M059J (cell line): ENCODE results near the gene TXLNB. TPM values are rescaled to one million over a fixed set of nuclear protein-coding genes. Genes with fewer than 3 reads are reported as not detected.
"Not testable (repeated sequence)": the region's sequence is repeated elsewhere in the genome, so short reads cannot be mapped to it uniquely, and the experiment has no call there.

Source experiments
- DNase-seq: peaks from one replicate; pipeline ENCODE4 v3.0.0-alpha.2; 2012; ENCODE audit warnings: low read depth
- total RNA-seq: library from RNA; depleted of rRNA; stranded (reverse); fragments of >200 nt; shearing (Covaris generic); gene quantifications from 2 replicates; pipeline ENCODE4 v1.2.3, GENCODE V29; 2014

TXLNB gene
- total RNA-seq, 1 experiment from 2014 or later: 0.17 TPM

DNA sequence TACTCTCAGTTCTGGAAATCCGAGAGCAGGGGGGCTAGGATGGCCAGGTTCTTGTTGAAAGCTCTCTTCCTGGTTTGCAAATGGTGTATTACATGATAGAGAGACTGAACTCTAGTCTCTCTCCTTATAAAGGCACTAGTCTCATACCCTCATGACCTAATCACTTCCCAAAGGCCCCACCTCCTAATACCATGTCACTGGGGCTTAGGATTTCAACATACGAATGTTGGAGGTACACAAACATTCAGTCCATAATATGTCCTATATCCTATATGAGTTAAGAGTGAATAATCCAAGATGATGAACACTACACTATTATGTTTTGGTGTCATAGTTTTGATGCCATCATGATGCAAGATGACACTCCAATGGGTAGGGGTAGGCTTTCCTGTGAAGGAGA, 20.0 kb upstream of the TXLNB start:
- no peak for DNase-seq

DNA sequence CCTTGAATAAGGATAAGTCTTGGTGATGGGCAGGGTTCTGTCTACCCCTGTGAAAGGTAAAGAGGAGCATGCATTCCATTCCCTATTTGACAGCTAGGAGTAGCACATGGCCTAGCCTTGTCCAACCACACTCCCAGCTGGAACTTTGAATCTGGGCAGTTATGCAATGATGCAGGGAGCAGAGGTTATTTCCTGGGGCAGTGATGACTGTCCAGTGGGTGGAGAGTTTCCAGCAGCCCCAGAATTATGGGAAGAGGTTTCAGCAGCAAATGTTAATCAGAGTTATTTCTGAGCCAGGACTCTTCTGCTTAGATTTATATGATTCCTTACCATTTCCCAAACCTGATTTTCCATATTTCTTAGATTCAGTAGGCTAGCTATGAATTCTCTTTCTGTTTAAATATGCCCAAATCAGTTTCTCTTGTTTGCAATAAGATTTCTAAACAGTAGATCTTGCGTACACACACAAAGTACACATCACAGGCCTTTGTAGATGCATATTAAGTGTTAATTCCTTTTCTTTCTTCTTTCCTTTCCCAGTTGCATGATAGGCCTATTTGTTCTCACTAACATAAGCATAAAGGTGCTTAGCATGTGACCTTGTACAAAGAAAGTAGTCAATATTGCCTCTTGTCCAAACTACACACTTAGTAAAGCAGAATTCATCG, 17.3 kb upstream of the TXLNB start:
- DNase-seq: peak; percentile 79

DNA sequence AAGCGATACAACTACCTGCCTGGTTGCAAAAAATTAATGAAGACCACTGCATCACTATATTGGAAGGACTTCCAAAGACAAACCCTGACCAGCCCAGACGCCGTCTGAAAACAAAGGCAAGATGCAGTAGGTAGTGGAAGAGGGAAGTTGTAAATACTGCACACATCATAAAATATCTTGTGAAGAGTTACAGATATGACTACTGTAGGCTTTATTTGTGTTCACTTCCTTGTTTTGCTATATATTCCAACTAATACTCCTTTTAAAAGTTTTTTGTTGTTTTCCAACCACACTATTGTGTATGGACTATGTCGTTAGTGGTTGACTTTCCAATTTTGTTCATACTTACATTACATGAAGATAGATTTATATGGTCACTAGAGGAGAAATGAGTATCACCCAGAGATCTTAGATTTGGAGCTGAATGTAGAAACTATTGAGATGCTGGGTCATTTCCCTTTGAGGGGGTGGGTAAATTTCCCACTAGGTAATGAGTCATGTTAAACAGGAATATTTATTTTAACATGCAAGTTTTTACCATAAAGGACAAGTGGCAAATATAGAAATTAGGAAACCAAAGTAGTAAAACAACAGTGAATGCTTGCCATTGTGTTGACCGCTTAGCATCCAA, 16.6 kb upstream of the TXLNB start:
- peak; percentile 24 for DNase-seq

DNA sequence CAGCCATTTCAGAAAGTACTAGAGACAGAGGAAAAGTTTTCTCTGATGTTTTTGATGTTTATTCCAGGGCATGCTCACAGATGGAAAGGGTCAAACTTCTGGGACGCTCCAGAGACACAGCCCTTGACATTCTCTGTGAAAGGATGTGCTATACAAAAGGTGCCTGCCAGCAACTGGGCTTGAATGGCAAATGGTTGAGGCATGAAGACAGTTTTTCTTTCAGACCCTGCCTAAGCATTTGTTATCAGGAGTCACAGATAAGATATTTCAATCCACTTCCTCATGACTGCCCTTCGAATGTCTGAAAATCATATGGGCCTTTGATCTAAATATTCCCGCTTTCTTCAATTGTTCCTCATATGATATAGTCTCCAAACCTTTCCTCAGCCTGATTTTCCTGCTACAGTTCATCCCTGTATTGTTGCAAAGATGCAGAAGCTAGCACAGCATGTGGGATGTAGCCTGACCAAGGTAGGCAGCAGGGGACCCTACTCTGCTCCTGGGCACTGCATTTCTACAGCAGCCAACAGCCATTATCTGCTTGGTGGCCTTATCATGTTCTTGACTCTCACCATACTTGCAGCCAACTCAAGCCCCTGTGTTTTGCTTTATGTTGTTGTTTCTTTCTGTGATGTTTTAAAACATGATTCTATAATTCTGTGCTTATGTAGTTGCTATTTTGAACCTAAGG, 14.6 kb upstream of the TXLNB start:
- DNase-seq: no peak

DNA sequence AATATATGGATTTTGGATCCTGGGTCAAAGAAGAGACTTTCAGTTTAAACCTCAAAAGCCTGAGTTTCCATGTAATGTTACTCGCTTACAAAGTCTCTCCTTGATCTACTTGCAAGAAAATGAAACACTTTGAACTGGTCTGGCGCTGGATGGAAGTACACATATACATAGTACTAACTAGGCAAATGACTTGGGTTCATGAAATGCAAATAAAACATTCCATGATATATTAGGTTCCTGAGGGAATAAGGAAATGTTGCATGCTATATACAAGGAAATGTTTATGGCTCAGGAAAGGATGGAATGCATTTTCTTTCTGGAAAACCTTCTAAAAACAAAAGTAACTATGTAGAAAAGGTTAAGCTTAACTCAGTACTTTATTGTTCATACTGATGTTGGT, 11.4 kb upstream of the TXLNB start:
- DNase-seq: no peak

DNA sequence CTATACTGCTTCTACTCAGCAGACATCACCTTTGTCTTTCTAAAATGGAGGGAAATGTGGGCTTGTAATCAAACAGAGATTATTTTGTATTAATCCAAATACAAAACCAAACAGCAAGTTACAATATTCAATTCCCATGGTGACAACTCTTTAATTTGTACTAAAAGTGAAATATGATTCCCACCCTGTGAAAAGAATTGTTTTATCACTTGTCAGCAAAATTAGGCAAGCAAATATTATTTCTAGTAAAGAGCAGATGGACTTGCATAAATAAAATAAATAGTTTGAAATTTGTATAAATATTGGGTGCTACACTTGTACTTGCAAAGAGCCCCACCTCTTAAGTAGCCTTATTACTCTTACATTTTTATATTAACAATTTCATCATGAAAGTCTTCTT, 6.1 kb upstream of the TXLNB start:
- no peak for DNase-seq

DNA sequence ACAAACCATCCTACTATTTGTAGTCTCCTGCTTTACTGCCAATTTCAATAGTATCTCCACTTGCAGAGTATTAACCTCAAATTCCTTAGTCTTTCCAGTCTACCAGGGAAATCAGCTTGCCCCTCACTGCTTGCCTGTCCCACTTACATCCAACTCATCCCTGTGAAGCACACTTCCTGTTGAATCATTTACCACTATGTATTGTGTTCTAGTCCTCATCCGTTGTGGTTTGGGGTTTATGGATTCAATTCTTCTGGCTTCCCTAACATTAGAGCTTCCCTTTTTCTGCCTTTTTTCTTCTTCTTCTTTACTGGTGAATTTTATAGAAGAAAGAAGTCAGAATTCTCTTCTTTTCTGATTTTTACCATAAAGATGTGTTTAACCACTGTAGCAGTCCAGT, 5.1 kb upstream of the TXLNB start:
- peak; percentile 92 for DNase-seq

DNA sequence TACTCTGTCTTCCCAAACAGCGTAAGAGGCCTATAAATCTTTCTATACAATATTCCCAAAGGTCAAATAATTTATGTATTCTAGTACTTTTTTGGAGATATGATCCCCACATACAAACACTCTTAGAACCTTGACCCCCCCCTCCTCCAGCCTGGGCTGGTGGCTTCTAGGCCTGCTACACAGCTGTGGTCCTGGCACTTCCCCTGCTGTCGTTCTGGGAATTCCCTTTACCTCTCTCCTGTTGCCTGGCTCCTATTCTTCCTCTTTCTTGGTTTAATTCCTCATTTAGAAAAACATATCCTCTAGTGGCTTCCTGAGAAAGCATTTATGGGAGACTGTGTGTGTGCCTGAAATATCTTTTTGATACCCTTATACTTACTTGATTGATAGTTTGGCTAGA, 4.1 kb upstream of the TXLNB start:
- no peak for DNase-seq

DNA sequence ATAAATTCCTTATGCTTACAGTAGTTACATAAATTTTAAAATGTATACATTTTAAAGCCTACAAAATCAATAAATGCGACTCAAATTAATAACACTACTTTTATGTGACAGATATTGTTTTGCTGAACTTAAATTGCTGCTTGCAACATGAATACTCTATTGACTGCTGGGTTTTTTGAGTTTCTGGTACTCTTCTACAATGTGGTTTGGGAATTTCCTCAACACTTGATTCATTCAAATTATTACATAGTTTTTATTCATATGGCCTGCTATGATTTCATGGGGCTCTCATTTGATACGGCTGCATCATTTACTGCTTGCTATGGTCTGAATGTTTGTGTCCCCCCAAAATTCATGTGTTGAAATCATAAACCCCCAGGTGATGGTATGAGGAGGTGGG, 2.3 kb upstream of the TXLNB start:
- DNase-seq: no peak

DNA sequence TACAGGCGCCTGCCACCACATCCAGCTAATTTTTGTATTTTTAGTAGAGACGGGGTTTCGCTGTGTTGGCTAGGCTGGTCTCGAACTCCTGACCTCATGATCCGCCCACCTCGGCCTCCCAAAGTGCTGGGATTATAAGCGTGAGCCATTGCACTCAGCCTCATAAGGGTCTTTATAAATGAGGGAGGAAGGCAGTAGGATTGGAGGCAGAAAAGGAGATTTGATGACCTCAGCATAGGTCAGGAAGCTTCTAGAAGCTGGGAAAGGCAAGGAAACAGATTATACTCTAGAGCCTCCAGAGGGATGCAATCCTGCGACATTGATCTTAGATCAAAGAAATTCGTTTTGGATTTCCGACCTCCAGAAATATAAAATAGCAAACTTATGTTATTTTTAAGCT, 1.4 kb upstream of the TXLNB start:
- DNase-seq: not testable (repeated sequence)

DNA sequence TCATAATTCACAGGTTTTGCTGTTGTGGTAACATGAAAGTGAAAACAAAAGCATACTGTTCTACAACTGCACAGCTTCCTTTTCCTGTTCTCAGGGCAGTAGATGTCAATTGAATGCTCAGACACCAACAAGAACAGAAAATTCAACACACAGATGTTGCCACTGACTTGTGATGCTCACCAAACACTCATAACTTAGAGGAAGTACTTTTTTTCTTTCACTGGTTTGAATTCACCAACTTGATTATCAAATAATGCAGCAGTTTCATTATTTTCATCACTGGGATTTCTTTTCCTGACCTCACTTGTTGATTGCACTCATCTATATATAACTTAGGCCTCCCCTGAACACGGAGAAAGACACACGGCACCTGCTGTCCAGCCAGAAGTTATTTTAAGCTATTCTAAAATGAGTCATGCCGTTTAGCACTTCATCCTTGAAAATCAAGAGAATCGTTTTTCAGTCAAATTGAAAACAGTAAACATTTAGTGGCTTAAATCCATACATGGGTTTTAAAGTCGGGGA, 949 bp downstream of the TXLNB start:
- DNase-seq: peak; percentile 61

DNA sequence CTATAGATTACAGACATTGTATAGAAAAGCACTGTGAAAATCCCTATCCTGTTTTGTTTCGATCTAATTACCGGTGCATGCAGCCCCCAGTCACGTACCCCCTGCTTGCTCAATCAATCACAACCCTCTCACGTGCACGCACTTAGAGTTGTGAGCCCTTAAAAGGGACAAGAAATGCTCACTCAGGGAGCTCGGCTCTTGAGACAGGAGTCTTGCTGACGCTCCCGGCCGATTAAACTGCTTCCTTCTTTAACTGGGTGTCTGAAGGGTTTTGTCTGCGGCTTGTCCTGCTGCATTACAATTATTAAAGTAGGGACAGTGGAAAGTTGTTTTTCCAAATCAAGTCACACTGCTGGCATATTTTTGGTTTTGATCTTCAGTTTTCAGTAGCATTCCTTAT, 2.6 kb downstream of the TXLNB start:
- DNase-seq: no peak

DNA sequence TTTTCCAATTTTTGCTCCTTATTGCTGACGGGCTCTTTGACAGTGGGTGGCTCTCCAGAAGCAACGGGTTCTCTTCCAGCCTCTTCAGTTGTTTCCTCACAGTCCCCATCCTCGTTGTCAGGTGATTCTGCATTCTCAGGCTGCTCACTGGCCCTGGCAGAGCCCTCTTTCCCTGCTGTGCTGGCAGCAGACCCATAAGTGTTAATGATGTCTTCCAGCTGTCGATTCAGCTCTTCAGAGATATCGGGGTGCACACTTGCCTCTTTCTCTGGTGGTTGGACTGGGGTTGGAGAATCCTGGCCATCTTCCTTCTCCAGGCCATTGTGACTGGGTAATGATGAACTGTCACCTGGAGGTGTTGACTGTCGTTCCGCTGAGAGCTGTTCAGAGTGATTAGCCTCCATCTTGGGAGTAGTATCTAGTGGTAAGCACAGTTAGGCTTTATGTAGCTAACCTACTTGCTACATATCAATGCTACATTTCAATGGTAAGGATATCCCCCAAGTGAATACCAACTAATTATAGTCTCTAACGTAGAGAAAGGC, 3.2 kb downstream of the TXLNB start:
- DNase-seq: no peak

DNA sequence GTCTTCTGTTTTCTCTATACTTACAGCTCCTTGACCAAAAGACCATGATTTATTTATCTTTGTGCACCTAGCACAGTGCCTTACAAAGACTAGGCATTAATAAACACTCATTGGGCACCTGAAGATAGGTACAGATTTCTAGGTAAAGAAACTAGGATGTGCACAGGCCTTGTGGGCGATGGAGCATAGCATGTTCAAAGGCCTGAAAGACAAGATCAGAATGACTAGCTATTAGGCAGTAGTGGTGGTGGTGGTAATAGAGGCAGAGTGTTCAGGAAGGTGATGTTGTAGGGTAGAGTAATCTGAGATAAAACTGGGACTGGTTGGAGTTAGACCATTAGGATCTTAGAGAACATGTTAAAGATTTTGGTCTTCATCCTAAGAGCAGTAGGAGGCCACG, 3.9 kb downstream of the TXLNB start:
- DNase-seq: no peak

DNA sequence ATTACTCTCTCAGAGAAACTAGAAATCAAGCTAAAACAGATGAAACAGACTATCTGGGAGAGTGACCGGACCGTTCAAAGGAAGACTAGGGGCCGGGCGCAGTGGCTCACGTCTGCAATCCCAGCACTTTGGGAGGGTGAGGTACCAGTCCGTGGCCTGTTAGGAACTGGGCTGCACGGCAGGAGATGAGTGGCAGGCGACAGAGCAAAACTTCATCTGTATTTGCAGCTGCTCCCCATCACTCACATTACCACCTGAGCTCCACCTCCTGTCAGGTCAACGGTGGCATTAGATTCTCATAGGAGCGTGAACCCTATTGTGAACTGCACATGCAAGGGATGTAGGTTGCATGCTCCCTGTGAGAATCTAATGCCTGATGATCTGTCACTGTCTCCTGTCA, 5.4 kb downstream of the TXLNB start:
- not testable (repeated sequence) for DNase-seq

DNA sequence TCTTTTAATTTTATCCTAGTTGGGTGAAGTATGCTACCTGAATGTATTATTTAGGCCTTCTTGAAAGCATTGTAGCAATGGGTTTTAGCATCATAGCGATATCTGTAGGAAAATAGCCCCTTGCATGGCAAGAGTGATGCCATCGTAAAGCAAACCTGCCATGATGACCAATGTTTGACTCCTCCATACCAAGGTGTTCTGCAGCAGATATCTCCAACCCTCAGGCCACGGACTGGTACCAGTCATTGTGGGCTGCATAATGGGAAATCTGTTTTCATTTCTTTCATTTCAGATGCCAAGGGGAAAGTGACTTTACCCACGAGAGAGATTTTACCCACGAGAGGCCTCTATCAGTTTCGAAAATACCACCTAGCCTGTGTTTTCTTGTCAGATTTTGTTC, 6.2 kb downstream of the TXLNB start:
- no peak for DNase-seq

DNA sequence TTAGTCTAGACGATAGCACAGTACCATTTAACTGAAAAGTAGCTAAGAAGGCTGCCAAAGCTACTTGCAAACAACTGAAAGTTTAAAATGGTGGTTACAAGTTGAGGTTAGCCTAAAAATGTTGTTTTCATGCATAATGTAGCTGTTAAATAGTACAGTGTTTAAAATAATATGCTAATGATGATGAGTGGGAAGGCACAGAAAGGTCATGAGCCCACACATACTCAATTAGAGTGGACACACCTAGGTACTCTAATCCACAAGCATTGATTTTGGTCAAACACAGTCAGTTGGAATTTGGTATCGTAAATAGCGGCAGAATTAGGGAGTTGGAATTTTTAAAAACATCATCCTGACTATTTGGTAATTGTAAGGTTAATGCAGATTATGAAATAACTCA, 7.0 kb downstream of the TXLNB start:
- DNase-seq: no peak

DNA sequence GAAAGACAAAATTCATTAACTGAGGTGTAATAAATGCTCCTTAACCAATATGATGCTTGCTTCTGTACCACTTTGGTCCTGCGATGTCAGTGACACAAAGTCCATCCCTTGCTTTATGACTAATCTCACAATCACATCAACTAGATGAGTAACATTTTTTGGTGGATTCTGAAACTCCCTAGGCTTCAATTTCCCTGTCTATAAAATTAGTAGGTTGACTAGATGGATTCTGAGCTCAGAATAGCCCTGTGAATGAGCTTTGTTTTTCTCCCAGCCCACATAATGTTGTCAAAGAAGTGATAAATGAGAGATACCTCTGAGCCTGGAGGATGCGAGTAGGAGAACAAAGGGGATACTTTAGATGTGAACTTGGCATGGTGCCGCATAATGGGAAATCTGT, 9.1 kb downstream of the TXLNB start:
- peak; percentile 33 for DNase-seq

DNA sequence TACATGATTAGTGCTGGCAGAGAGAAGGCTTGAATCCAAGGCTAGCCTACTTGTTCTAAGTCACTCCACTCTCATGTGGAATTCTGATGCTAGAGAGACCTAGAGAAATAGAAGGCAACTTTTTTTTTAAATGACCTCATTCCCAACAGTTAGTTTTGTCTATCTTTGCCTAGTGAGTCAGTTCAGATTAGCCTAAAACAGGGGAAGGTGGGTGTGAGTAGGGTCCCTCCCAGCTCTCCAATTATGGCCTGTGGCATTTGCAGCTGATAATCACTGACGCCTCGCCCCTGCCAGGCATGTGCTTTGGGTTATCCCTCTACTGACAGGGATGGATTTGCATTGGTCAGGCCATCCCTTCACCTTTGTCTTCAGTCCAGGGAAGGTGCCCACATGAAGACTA, 13.6 kb downstream of the TXLNB start:
- DNase-seq: no peak

DNA sequence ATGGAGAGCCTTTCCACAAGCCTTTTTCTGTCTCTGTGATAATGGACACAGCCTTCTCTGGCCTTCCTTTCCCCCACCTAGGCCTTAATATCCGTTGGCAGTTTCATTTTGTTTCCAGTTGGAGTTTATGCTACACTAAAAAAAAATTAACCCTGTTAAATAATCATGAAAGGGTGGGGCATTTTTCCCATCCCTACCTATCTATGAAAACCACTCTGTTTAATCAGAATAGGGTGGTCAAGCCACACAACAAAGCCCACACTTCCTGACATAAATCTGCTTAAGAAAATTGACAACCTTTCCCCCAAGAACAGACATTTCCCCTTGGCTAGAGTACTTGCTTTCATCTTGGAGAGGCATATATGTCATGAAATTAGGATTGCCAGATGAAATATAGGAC, 14.2 kb downstream of the TXLNB start:
- no peak for DNase-seq

DNA sequence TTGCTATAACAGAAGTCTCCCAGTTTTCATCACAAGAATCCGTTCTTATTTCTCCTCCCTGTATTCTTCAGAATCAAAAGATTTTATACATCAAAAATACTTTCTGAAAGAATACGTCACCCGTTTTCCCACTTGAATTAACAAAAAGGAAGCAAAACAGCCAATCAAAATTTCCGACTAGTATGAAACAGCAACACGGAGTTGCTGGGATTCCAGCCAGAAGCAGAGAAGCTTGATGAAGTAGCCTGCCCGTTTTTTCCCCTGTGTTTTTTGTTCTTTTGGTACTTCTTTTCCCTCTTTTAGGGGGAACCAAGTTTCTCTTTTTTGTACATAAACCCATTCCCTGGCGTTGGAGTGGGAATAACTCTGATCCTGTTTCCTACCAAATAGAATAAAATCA, 14.6 kb downstream of the TXLNB start:
- peak; percentile 36 for DNase-seq

DNA sequence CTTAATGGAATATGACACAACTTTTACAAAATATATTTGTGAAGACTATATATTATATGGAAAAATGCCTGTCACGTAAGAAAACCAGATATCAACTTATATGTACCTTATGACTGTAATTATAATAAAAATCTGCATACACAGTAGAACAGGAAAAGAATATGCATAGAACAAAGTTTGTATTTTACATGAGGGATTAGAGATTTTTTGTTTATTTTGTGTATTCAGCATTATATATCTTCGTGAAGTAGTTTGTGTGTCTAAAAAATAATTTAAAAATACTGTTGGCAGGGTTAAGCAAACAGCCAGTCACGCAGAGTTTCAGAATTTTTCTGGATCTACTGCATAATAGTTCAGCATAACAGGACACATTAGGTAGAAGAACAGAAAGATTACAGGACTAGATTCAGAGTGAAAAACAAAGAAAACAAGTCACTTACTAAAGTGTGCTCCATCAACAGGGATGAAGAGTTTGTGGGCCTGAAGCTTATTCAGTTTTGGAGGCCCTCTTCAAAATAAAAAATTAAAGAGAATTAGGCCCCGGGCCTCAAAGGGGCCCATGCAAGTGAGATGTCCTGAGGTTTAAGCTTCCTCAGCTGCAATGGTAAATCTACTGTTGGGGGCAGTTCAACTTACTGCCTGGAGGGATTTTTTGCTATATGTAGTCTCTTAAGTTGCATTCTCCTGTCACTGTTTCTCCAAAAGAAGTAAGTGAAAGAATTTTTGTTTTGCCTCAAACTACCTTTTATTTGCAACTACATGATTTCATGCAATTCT, 16.3 kb downstream of the TXLNB start:
- DNase-seq: no peak
